HG03575 (cell line): ENCODE results near the gene PHAF1.

Source experiments
- ATAC-seq: cut with Tn5 transposase; IDR thresholded peaks from one replicate; pipeline ENCODE4 v1.9.1; 2021; ENCODE audit not compliant: unreplicated experiment, insufficient number of reproducible peaks, low FRiP score; ENCODE audit errors: extremely low read depth

PHAF1 gene

GRCh38 chr16:67170949-67171649 lies 61.4 kb downstream of the PHAF1 start:
- no peak for ATAC-seq

- ATAC-seq, result no peak
Observed at GRCh38 chr16:67173323-67173722, 63.6 kb downstream of the PHAF1 start.

GRCh38 chr16:67173808-67174705 lies 64.3 kb downstream of the PHAF1 start:
- ATAC-seq, result no peak

GRCh38 chr16:67174706-67175231 lies 65.0 kb downstream of the PHAF1 start:
- ATAC-seq, result no peak

- no peak for ATAC-seq
Observed at GRCh38 chr16:67176662-67177061, 66.9 kb downstream of the PHAF1 start.

- ATAC-seq, result no peak
Observed at GRCh38 chr16:67177743-67178699, 68.3 kb downstream of the PHAF1 start.

GRCh38 chr16:67179421-67180080 lies 69.8 kb downstream of the PHAF1 start:
- ATAC-seq, result no peak

- no peak for ATAC-seq
Observed at GRCh38 chr16:67180166-67180565, 70.4 kb downstream of the PHAF1 start.

- no peak for ATAC-seq
Observed at GRCh38 chr16:67181346-67181745, 71.6 kb downstream of the PHAF1 start.

- ATAC-seq, result no peak
Observed at GRCh38 chr16:67182288-67182687, 72.5 kb downstream of the PHAF1 start.

- ATAC-seq, result no peak
Observed at GRCh38 chr16:67183284-67183626, 73.5 kb downstream of the PHAF1 start.

- ATAC-seq, result peak; percentile 71
Observed at GRCh38 chr16:67183627-67184452, 74.1 kb downstream of the PHAF1 start, which contains the start of gene MATCAP1. TSS of gene MATCAP1 (minus strand) at chr16:67183963. CDS start at chr16:67180610, 3,353 bp downstream.

GRCh38 chr16:67184453-67184994 lies 74.8 kb downstream of the PHAF1 start:
- ATAC-seq, result no peak

GRCh38 chr16:67184995-67185650 lies 75.4 kb downstream of the PHAF1 start:
- ATAC-seq, result no peak

GRCh38 chr16:67185651-67186134 lies 76.0 kb downstream of the PHAF1 start:
- no peak for ATAC-seq

GRCh38 chr16:67186550-67186950 lies 76.8 kb downstream of the PHAF1 start:
- no peak for ATAC-seq
